PC-9 (cell line): ENCODE data around the gene BPTF. TPM values are rescaled to one million over a fixed set of nuclear protein-coding genes. Genes with fewer than 3 reads are reported as not detected.

Source experiments
- BruUV-seq: library from RNA; stranded (reverse); fragments of 400-500 nt; replicated peaks from 2 replicates; lab custom pipeline; 2021; lab: Mats Ljungman, UMichigan
- CTCF ChIA-PET: fragments of 300-600 bp; sonication (Branson Sonifier 250); formaldehyde crosslinking; loops from one replicate; lab custom pipeline; 2022; ENCODE audit warnings: antibody characterized with exemption; lab: Charles Lee
- POLR2A ChIA-PET: fragments of 300-600 bp; sonication (Branson Sonifier 250); formaldehyde crosslinking; loops from one replicate; lab custom pipeline; 2022; ENCODE audit warnings: antibody characterized with exemption; ENCODE audit not compliant: unreplicated experiment; lab: Charles Lee
- DNase-seq, 2 experiments: peaks; one replicate each; pipeline versions ENCODE4 v3.0.0 to v3.0.0-alpha.2; 2015 to 2022; ENCODE audit warnings: mixed read lengths in 1 of 2
- H2AFZ ChIP-seq: fragments of 200-600 bp; sonication (generic); 2 replicates; pipeline ENCODE4 v1.8.1; 2017; ENCODE audit warnings: antibody characterized with exemption
- H3F3A ChIP-seq: fragments of 200-600 bp; sonication (generic); 2 replicates; pipeline ENCODE4 v1.8.1; 2017; ENCODE audit warnings: antibody characterized with exemption, mild to moderate bottlenecking, low read depth; ENCODE audit not compliant: insufficient read depth
- H3K27ac ChIP-seq: fragments of 200-600 bp; sonication (generic); 2 replicates; pipeline ENCODE4 v1.6.1; 2016; ENCODE audit warnings: mixed run types
- H3K27me3 ChIP-seq: fragments of 200-600 bp; sonication (generic); 2 replicates; pipeline ENCODE4 v1.6.1; 2016; ENCODE audit warnings: low read depth, mixed run types; ENCODE audit not compliant: insufficient read depth
- H3K36me3 ChIP-seq: fragments of 200-600 bp; sonication (generic); 2 replicates; pipeline ENCODE4 v1.6.1; 2016; ENCODE audit warnings: low read depth, mixed run types
- H3K4me1 ChIP-seq: fragments of 200-600 bp; sonication (generic); replicated peaks from 2 replicates; pipeline ENCODE4 v1.6.1; 2016; ENCODE audit warnings: mixed run types; ENCODE audit not compliant: insufficient read depth
- H3K4me2 ChIP-seq: fragments of 200-600 bp; sonication (generic); 2 replicates; pipeline ENCODE4 v1.6.1; 2017; ENCODE audit warnings: mixed run types
- H3K4me3 ChIP-seq: fragments of 200-600 bp; sonication (generic); 2 replicates; pipeline ENCODE4 v1.6.1; 2016; ENCODE audit warnings: mixed run types
- H3K79me2 ChIP-seq: fragments of 200-600 bp; sonication (generic); 2 replicates; pipeline ENCODE4 v1.6.1; 2017; ENCODE audit warnings: low read depth, mixed run types
- H3K9me2 ChIP-seq: fragments of 200-600 bp; sonication (generic); 2 replicates; pipeline ENCODE4 v1.8.1; 2017; ENCODE audit warnings: mild to moderate bottlenecking; ENCODE audit not compliant: insufficient read depth
- H3K9me3 ChIP-seq: fragments of 200-600 bp; sonication (generic); 2 replicates; pipeline ENCODE4 v1.8.1; 2016; ENCODE audit warnings: low read depth; ENCODE audit not compliant: insufficient read depth
- H4K20me1 ChIP-seq: fragments of 200-600 bp; sonication (generic); 2 replicates; pipeline ENCODE4 v1.8.1; 2017; ENCODE audit not compliant: insufficient read depth
- CTCF ChIP-seq: fragments of 200-600 bp; sonication (generic); conservative IDR thresholded peaks from 2 replicates; pipeline ENCODE4 v1.6.1; 2017; ENCODE audit warnings: mixed run types, antibody characterized with exemption, mild to moderate bottlenecking, moderate library complexity
- EZH2 ChIP-seq: fragments of 200-600 bp; sonication (generic); IDR thresholded peaks from 2 replicates; pipeline ENCODE4 v1.8.0; 2017; ENCODE audit warnings: antibody characterized with exemption, low read depth
- intact Hi-C: fragments of 100-400 bp; cut with micrococcal nuclease; formaldehyde crosslinking; loops from one replicate; pipeline ENCODE4 v1.10.0; 2022; ENCODE audit not compliant: unreplicated experiment
- total RNA-seq: library from RNA; stranded (reverse); gene quantifications from 2 replicates; pipeline ENCODE4 v1.2.3, GENCODE V29; 2021

The BPTF gene
- total RNA-seq, 1 experiment from 2014 or later, result 95.6 TPM

DNA sequence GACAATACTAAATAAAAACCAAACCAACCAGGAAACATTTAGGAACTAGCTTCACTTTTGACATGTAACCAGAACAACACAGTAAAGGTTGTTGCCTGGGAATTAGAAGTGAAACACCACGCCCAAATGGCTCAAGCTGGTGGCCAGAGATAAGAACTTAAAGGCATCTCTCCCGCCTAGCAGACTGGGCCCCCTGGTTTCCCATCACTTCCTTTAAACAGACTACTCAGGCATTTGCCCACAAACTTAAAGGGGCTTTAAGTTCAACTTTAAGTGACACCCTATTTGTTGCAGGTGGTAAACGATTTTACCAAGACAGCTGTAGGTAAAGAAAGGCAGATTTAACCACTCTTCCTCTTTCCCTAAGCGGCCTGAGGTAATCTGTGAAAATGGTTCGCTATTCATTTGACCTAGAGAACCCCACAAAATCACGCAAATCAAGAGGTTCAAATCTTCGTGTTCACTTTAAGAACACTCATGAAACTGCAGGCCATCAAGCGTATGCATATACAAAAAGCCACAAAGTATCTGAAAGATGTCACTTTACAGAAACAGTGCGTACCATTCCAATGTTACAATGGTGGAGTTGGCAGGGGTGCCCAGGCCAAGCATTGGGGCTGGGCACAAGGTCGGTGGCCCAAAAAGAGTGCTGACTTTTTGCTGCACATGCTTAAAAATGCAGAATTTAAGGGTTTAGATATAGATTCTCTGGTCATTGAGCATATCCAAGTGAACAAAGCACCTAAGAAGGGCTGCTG, 40.8 kb upstream of the BPTF start:
- POLR2A ChIA-PET, result no interaction called here
- no TSS peak for BruUV-seq

DNA sequence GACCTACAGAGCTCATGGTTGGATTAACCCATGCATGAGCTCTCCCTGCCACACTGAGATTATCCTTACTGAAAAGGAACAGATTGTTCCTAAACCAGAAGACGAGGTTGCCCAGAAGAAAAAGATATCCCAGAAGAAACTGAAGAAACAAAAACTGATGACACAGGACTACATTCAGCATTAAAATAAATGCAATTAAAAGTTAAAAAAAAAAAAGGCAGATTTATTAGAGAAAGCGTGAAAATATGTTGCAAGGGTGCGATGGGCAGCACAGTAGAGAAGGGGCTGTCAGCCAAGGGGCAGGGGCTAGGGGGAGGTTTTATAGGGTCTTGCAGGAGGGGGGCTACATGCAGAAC, 40.2 kb upstream of the BPTF start:
- CTCF ChIA-PET, result no interaction called here
- Histone ChIP-seq H3K4me2 (no peak overlapping the region), H3K9me3 (no peaks in the 10 kb centered on the region), H3K9me2 (no peaks in the 10 kb centered on the region), H3K36me3 (no peaks in the 10 kb centered on the region), H3F3A (no peaks in the 10 kb centered on the region), H4K20me1 (0 out of 2 replicates have a peak, but pooled peaks cover 2% of the 10 kb centered on the region), H3K27me3 (no peaks in the 10 kb centered on the region), H3K4me1 (peaks cover 4% of the 10 kb centered on the region; the same call in 1 of the 2 replicates), H3K79me2 (no peaks in the 10 kb centered on the region), H3K27ac (no peak overlapping the region), H2AFZ (no peak overlapping the region), H3K4me3 (no peak overlapping the region)
- POLR2A ChIA-PET, result no interaction called here
- BruUV-seq, result no TSS peak
- intact Hi-C loops, result no loop called here
- no peak for DNase-seq
- no peak for TF ChIP-seq EZH2

More for the DNA sequence above, 40.8 kb upstream of the BPTF start:
- TF ChIP-seq CTCF (no peak), EZH2 (no peak)
- no peak overlapping the region for H2AFZ ChIP-seq
- CTCF ChIA-PET, result no interaction called here
- intact Hi-C loops, result no loop called here
- no peaks in the 10 kb centered on the region for H3K79me2 ChIP-seq
- no peak overlapping the region for H3K27ac ChIP-seq
- H3K9me2 ChIP-seq, result no peaks in the 10 kb centered on the region
- no peaks in the 10 kb centered on the region for H3K36me3 ChIP-seq
- H4K20me1 ChIP-seq, result 0 out of 2 replicates have a peak, but pooled peaks cover 2% of the 10 kb centered on the region
- no peak overlapping the region for H3K4me2 ChIP-seq
- H3K4me1 ChIP-seq, result peaks cover 4% of the 10 kb centered on the region; the same call in 1 of the 2 replicates
- H3K9me3 ChIP-seq, result no peaks in the 10 kb centered on the region
- no peaks in the 10 kb centered on the region for H3K27me3 ChIP-seq
- no peak overlapping the region for H3K4me3 ChIP-seq
- DNase-seq, result no peak
- no peaks in the 10 kb centered on the region; the same call in 1 of the 2 replicates for H3F3A ChIP-seq

- no peak overlapping the region for H3K4me3 ChIP-seq
- no peak overlapping the region for H3K4me2 ChIP-seq
- H3F3A ChIP-seq, result no peaks in the 10 kb centered on the region
- H3K36me3 ChIP-seq, result no peaks in the 10 kb centered on the region
- no peaks in the 10 kb centered on the region for H3K9me3 ChIP-seq
- no peak overlapping the region for H3K27ac ChIP-seq
- H3K4me1 ChIP-seq, result peaks cover 4% of the 10 kb centered on the region; the same call in 1 of the 2 replicates
- POLR2A ChIA-PET, result no interaction called here
- intact Hi-C loops, result no loop called here
- no TSS peak for BruUV-seq
- no peak for TF ChIP-seq EZH2
- TF ChIP-seq CTCF, result no peak
- DNase-seq, result no peak
- no peak overlapping the region for H2AFZ ChIP-seq
- H3K27me3 ChIP-seq, result no peaks in the 10 kb centered on the region
- no peaks in the 10 kb centered on the region for H3K9me2 ChIP-seq
- no peaks in the 10 kb centered on the region for H3K79me2 ChIP-seq
- CTCF ChIA-PET, result no interaction called here
- H4K20me1 ChIP-seq, result 0 out of 2 replicates have a peak, but pooled peaks cover 2% of the 10 kb centered on the region
Measured at GRCh38 chr17:67785504-67785903, 39.8 kb upstream of the BPTF start.
